NCI-H774 (cell line): Measurements from ENCODE around the gene DOCK9.
A peak's percentile ranks its signal among the peaks of the same experiment; 100 is the strongest.

ENCODE experiments used
- DNase-seq: peaks from one replicate; lab custom pipeline; 2025; lab: John Stamatoyannopoulos, UW

Gene DOCK9, protein sequence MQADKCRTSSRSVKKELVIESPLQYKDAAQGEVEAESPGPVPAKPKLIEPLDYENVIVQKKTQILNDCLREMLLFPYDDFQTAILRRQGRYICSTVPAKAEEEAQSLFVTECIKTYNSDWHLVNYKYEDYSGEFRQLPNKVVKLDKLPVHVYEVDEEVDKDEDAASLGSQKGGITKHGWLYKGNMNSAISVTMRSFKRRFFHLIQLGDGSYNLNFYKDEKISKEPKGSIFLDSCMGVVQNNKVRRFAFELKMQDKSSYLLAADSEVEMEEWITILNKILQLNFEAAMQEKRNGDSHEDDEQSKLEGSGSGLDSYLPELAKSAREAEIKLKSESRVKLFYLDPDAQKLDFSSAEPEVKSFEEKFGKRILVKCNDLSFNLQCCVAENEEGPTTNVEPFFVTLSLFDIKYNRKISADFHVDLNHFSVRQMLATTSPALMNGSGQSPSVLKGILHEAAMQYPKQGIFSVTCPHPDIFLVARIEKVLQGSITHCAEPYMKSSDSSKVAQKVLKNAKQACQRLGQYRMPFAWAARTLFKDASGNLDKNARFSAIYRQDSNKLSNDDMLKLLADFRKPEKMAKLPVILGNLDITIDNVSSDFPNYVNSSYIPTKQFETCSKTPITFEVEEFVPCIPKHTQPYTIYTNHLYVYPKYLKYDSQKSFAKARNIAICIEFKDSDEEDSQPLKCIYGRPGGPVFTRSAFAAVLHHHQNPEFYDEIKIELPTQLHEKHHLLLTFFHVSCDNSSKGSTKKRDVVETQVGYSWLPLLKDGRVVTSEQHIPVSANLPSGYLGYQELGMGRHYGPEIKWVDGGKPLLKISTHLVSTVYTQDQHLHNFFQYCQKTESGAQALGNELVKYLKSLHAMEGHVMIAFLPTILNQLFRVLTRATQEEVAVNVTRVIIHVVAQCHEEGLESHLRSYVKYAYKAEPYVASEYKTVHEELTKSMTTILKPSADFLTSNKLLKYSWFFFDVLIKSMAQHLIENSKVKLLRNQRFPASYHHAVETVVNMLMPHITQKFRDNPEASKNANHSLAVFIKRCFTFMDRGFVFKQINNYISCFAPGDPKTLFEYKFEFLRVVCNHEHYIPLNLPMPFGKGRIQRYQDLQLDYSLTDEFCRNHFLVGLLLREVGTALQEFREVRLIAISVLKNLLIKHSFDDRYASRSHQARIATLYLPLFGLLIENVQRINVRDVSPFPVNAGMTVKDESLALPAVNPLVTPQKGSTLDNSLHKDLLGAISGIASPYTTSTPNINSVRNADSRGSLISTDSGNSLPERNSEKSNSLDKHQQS (N-terminal part only)

DNA sequence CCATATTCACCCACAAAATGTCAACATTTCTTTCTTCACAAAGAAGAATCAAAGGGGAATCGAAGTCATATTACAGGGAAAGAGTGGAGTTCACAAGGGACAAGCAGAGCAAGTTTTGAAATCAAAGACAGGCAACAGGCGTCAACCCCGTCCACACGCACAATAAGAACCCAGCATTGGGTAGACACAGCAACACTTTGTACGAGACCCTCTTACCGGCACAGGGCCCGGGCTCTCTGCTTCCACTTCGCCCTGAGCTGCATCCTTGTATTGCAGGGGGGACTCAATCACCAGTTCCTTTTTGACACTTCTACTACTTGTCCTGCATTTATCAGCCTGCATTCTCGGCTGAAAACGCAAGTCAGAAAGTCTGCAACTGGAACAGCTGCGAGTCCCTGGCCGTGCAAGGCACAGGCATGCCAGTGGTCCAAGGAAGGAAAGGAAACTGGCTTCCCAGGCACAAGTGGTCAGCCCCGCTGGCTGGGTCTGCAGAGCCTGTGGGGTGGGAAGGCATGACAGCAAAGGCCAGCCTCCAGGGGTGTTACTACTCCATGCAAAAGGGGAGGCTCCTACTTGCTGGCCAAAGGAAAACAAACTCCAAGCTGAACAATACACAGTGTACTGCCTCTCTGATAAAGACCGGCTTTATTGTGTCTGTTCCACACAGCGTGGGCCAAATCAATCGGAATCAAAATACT, at the start of gene DOCK9:
DOCK9 (minus strand) TSS at position 497 of the 698 bp plus-strand sequence; CDS start at position 342, 155 bp downstream.
- DNase-seq, result peak; percentile 40

DNA sequence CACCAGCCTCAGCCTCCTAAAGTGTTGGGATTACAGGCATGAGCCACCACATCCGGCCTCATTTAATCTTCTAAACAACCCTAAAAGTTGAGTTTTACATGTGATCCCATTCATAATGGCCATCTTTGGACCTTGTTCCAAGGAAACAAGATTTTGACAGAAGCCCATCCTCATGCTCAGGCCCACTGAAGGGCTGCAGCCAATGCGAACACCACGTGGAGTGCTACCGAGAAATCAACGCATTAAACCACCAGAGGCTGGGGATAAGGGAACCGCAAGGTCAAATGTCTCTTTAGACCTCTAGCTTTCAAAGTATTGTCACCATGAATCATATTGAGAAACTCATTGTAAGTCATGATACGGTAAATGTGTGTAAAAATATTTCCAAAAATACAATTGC, 49.4 kb upstream of the DOCK9 start:
- no peak for DNase-seq

DNA sequence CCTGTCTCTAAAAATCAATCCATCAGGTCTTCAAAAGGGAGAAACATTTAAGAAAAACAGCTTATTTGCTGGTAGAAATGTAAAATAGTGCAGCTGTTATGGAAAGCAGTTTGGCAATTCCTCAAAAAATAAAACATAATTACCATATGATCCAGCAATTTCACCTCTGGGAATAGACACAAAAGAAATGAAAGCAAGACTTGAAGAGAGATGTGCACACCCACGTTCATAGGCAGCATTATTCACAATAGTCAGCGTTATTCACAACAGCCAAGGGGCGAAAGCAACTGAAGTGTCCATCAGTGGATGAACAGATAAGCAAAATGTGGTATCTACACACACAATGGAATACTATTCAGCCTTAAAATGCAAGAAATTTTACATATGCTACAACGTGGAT, 45.1 kb upstream of the DOCK9 start:
- DNase-seq, result no peak

DNA sequence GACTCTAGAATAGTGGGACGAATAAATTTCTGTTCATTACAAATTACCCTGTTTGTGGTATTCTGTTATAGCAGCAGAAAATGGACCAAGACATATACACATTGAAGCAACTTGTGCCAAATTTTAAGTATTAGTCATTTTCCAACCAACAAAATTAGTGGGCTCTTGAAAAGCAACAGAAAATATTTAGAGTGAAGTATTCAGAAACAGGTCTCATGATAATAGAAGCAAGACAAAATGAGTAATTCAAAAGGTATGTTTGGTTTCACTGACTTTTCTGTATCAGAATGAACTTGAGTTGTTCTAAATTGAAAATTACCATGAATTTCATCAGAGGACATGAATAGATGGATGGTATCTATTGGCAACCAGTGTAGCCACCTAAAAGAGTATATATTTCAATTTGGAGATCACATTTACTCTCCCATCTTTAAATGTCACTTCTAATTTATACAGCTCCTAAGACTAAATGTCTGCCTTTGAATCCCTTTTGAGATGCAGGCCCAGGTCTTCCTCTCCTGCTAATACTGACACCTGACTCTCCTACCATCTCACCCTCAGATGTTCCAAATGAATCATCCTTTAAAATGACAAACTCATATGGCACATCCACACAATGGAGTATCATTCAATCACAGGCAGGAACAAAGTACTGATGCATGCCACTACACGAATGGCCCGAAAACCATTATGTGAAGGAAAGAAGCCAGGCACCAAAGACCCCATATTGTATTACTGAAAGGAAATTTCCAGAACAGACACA, 40.7 kb upstream of the DOCK9 start:
- no peak for DNase-seq

DNA sequence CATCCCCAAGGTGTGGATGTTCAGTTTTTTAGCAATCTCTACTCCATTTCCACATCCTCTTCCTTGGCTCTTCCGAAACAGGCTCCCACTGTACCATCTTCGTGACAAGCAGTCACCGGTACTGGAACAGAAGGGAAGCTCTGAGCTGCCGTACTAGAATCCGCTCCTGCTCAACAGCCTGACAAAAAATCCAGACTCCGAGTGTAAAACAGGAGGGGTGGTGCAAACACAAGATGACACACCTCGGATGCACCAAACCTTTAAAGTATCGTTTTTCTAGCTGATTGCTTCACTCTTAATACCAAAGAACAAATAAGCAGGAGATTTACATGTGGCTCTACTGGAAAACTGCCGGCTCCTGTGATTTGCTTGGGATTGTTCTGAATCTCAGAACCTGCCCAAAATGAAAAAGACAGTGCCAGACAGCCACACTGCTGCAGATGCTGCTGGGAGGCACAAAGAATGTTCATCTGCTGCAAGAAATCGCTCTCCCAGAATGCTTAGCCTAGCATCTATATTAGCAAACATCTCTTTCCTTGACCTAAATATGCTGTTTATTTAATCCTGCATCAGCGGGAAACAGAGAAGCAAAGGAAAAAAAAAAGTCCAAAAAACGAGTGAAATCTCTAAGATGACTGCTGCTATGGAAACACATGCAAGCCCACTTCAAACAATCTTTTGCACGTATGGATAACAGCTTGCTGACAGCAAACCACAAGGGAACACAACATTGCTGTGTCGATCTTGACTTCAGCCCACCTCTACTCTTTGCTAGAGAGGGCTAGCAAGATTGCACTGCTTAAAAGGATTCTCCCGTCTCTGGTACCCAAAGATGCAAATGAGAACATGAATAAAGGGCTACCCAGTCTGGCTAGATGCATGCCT, 38.0 kb upstream of the DOCK9 start:
- DNase-seq, result no peak

DNA sequence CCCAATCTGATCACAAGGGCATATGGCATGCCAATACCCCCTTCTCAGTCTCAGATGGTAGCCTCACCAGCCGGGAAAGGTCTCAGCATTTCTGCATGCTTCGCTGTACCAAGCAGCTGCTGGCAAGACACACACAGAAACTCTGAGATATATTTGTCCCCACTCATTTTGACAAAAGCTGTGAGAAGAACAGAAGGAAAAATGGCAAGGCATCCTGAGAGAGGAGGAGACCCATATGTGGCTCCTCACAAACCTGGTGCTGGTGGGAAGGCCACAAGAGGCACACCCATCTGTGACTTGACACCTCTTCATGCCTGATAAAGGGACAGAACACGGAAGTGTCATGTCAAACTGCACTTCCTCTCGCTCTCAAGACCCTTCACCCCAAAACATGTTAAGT, 36.7 kb upstream of the DOCK9 start:
- no peak for DNase-seq

DNA sequence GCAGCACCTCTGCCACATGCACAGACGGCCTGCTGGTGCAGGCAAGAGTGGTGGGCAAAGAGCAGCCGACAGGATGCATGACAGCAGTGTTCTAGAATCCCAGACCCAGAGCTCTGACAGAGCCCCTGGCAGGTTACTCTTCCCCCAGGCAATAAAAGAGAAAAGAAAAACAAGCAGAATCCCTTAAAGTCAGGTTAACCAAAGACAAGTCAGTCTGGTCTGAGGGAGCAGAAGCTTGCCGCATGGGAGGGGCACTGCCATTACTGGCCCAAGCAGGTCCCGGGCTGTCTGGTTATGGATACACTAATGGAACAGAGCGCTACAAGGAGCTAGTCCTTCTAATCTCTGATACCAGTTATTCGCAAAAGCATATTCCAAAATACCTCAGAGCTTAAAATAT, 36.1 kb upstream of the DOCK9 start:
- DNase-seq, result no peak

DNA sequence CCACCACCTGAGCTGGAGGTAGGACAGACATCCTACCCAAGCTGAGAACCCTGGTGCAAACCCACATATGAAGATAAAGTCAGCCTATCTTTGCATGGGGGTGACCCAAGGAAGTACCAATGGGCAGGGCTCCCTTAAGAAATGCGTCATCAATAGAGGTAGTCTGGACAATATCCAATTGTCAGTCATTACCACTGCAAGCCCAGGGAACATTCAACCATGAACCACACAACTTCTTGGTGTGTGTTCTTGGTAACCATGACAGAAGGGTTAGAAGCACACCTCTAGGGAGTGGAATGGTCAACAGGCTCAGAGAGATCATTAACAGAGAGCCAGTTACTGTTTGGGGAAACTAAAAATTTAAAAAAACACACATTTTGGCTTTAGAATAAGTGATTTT, 34.7 kb upstream of the DOCK9 start:
- no peak for DNase-seq

DNA sequence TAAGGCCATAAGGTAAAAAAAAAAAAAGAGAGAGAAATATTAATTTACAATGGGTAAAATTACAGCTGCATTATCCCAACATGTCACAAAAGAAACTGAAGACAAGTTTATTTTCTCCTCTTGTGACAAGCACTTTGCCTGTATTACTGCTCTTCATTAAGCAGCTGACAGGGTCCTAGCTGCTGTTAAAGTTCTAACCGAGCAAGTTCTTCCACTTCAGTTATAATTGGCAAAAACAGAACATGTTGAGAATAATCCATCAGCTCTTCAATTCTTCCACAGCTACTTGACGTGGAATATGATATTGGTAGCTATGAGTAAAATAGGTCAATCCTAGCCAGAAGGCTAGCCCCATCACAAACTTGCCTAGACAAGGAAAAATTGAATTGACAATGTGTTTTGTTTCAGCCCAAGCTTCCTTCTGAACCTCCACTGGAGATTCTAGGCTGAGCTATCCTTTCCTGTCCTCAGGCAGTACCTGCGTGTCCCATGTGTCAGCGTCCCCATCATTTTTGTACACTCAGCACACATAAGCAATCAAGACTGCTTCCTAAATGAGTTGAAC, 32.2 kb upstream of the DOCK9 start:
- no peak for DNase-seq

DNA sequence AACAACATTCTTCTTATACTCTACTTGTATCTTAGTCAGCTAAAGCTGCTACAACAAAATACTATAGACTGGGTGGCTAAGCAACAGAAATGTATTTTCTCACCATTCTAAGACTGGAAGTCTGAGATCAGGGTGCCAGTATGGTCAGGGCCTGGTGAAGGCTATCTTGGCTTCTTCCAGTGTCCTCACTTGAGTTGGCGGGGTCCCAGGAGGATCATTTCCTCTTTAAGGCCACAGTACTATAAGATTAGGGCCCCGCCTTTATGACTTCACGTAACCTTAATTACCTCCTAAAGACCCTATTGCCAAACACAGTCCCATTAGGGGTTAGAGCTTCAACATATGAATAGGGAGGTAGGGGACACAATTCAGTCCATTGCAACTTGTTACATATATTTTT, 30.7 kb upstream of the DOCK9 start:
- DNase-seq, result no peak

DNA sequence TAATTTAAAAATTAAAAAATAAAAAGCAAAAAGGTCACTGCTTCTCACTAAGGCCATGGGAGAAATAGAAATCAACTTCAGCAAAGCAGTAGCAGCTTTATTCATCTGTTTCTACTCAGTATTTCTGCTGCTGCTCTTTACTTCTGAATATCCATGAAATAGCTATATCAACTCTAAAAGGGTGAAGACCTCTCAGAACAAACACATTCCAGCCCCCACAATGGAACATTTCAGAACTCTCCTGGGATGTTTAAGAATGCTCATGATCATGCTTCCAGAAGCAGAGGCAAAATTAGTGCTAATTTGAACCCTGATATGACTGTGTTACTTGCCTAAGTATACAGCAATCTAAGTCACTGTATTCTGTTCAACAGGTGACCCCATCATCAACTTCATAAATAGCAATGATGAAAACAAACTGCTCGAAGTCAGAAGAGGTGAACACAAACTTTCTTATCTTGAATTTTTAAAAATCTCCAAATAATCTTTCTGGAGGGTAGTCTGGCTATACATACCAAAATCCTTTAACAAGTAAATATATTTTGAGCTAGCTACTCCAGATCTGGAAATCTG, 29.6 kb upstream of the DOCK9 start:
- DNase-seq, result no peak

DNA sequence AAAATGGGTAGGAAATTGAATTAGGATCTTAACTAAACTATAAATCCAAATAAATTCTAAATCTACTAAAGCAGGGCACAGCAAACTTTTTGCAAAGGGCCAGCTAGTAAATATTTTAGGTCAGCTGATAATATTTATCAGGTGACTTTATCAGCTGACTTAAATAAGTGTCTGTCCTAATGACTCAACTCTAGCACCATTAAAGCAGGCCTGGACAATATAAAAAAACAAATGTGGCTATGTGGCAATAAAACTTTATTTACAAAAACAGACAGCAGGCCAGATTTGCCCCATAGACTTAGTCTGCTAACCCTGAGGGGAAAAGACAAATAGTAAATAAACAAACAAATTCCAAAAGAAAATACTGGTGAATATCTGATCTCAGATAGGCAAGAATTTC, 27.7 kb upstream of the DOCK9 start:
- DNase-seq, result no peak

DNA sequence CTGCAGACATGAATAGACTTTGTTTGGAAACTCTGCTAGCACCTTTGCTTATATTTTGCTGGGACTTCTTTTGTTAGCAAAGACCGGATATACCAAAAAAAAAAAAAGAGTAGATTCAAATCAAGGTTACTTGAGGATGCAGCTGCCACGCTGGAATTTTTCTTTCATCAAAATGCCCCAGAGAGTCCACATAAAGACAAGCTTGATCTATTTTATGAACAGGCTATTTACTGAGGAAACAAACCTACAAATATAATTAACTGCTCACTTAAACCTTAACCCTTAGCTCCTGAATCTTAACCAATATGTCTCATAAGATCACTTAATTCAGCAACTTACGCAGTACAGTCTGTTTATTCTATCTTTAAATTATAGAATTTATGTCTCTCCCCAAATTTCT, 27.1 kb upstream of the DOCK9 start:
- no peak for DNase-seq

DNA sequence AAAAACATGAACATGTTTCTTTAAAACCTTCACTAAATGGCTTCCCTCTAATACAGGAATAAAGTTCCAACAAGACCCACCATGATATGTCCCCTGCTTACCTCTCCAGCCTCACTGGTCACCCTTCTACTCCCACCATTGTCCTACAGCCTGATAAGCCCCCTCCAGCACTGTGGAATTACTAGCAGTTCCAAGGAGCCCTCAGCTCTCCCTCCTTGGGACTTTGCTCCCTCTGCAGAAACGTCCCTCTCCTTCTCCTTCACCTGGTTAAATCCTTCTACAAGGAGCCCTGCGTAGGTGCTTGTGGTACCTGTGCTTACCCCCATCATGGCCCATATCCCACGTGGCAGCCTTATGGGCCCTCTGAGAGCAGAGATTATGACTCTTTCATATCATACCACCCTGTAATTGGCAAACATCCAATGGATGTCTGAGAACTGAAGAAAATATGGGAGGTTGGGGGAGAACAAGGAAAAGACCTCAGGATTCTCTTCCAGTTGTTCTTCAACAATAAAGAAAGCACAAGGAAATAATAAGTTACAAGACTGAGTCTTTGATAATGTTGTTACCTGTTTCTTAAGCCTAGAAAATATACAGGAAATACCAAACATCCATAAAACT, 26.1 kb upstream of the DOCK9 start:
- no peak for DNase-seq

DNA sequence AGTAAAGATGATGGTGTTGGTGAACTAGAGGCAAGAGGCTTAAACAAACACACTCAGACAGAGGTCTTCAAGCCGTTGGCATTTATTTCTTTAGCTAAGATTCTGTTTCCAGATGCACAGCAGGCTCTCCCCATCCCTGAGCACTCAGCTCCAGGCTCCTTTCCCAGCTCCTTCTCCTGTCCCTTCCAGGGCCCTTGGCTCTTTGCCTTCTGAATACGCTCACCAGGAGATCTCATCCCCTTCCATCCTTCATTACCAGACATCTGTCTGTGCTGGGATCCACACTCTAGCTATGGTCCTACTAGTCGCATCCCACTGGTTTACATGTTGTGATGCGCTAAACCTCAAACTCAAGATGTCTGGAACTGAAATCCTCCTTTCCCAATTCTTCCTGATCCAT, 25.3 kb upstream of the DOCK9 start:
- DNase-seq, result no peak

DNA sequence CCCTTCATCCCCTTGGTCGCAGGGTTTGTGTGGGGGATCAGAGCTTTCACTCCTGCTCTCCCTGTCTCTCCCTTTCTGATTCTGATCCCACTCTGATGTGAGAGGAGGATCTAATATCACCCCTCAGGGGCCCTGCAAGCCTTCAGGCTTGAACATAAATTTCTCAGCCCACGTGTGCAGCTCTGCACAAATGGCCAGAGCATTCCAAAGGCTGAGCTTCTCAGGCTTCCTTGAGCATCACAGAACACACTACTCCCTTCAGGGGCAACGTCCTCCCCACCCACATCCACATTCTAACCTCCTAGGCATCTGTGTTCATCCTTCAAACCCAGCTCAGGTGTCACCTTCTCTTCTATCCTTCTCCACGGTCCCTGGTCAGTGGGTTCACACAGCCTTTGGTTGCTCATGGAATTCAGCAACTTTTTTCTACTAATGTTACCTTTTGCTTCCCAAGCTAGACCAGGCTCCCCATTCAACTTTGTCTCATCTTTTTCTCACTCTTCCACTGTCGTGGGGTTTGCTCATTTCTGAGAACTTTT, 24.4 kb upstream of the DOCK9 start:
- no peak for DNase-seq

DNA sequence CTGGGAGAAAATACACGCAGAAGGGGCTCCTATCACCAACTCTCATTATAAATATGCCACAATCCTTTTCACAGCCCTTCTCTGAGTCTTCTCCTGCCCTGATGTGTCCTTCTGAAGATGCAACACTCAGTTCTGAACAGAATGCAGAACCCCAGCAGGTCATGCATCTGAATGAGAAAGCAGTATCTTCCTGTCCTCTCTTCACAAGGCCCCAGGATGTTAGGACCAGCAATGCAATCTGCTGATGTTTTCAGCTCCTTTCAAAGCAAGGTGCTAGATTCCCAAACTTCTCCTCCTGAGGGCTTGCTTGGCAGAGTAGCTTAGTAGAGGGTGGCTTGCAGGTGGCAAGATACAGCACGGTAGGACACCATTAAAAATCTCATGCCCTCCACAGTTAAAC, 22.3 kb upstream of the DOCK9 start:
- no peak for DNase-seq

DNA sequence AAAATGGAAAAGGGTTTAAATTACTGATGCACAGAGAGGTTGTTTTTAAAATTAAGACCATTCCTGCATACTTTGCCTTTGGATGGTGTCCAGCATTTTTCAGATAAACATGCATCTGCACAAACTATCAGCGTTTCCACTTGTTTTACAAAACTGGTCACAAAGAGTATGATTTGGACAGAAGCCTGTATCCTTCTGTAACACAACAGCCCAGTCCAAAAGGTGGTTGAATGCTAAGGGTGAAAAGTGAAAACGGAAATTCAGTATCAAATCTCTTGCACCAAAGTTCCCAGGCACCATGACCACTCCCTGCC, 21.7 kb upstream of the DOCK9 start:
- DNase-seq, result no peak
